ENCODE data around the gene PYGM.
"Not testable (repeated sequence)": the region's sequence is repeated elsewhere in the genome, so short reads cannot be mapped to it uniquely, and the experiment has no call there.

Gene PYGM

DNA sequence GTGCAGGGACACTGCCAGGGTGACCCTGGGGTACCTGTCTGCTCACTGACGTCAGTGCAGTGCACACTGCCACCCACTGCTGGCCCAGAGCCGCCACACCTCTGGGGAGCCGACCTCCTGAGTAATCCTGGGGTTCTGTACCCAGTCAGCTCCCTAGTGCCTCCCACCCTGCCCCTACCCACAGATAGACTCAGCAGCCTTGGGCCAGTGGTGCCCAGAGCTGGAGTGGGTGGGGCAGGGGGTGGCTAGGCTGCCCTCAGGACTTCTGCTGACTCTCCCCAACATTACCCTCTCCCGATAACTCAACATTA lies 42.6 kb downstream of the PYGM start:
- no peak for DNase-seq (ENCODE audit: low read depth in 2 of 2)

DNA sequence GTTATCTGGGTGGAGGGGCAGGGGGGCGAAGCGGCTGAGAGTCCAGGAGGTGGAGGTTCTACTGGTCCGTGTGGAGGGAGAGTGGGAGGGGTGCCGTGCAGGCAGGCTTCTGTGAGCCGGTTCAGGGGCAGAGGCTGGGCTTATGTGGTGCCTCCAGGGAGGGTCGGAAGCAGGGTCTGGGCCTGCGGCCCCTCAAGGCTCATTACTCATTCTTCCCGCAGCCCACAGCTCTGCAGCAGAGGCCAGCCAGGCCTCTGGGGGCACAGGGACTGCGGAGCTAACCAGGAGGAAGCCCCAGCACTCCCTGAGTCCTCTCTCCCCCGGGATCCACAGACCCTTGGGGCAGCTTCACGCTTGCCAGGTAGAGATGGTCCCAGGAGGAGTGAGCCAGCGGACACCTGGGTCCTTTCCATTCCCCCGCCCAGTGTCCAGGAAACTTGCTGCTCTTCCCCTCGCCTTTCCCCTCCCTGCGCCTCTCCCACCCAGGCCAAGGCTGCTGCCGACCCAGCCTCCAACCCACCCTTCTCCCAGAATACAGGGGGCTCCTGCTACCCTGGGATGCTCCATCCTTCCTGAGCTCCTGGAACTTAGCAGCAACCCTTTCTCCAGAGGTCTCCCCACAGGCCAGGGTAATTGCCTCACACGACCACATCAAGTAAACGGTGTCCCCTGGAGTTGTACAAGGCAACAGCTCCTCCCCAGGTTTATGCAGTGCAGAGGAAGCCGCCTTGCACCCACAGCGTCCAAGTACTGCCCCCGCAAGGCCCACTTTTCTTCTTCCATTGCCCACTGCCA lies 43.1 kb downstream of the PYGM start:
- no peak for DNase-seq (ENCODE audit: low read depth in 2 of 2)

DNA sequence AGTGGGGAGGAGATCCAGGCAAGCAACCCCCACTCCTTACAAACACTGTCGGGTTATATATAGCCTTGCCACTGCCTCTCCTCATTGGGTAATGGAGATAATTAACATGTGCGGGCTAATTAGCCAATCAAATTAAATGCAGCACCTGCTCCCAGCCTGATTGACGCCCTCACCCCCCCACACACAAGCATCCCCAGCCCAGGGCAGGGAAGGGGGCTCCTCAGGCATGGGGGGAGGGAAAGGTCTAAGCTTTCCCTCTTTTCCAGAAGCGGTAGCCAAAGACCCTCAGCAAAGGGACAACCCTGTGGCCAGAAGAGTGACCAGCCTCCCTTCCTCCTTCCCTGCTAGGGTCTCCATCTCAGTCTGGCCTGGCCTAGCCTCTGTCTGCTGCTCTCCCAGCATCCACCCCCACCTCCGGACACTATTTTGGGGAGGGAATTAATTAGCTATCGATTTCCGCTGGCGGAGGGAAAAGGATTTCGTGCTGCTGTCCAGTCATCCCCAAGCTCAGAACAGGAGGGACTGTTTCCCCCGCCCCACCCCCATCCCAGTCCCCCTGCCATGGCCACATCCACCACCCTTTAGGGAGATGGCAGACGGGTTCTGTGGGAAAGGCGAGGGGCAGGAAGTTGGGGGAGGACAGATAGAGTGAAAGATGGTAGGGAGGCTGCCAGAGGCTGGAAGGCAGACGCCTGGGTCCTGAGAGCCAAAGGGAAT lies 43.9 kb downstream of the PYGM start:
- DNase-seq (ENCODE audit: low read depth in 2 of 2) = no peak

DNA sequence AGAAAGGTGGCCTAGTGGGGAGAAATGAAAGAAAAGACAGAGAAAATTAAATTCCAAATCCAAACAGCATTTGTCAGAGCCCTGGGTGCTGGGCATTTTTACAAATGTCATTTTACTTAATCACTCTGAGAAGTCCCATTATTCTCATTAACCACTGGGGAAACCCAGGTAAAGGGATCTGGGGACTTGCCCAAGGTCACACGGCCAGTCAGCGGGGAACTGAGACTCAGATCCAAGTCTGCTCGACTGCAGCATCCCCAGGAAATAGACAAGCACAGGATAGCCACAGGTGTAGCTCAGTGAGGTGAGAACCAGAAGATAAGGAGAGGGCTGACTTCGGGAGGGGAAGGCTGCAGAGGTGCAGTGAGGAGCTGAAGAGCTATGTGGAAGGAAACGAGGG lies 44.7 kb downstream of the PYGM start:
- DNase-seq (ENCODE audit: low read depth in 2 of 2) = no peak

DNA sequence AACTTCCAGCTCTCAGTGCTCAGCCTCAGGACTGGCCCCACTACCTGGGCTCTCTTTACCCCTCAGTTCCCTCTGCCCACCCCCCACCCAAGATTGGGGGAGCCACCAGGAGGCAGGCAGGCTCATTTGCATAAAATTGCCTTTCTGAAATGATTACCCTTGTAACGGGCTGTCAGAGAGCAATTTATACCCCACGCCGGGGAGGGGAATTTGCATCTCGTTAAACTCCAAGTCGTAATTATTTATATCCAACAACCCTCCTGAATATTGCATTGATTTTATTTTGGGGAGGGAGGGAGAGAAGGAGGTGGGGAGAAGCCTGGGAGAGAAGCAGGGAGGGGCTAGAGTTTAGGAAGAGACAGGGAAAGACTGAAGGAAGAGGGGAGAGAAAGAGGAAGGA lies 45.1 kb downstream of the PYGM start:
- no peak for DNase-seq (ENCODE audit: low read depth in 2 of 2)

DNA sequence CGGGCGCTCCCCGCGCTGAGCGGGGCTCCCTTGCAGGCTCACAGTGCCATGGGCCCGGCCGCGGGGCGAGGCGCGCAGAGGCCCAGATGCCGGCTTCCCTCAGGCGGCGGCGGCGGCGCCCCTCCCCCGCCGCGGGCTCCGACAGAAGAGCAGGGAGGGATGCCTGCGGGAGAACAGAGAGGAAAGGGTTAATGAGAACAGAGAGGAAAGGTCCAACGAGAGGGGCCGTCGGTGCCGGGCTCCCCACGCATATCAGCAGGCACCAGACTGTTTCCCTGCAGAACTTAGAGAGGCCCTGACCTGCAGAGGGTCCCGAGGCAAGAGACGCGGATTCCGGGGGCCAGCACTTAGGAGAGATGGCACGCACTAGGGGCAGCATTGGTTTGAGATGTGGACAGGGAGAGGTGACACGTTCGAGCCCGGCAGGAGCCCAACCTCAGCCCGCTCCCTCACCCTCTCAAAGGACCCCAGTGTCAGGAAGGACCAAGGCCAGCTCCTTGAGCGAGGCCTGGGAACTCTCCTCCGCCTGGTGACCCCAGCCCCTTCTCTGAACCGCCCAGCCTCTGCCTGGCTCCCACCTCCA lies 45.9 kb downstream of the PYGM start:
- DNase-seq (ENCODE audit: low read depth in 2 of 2) = no peak

DNA sequence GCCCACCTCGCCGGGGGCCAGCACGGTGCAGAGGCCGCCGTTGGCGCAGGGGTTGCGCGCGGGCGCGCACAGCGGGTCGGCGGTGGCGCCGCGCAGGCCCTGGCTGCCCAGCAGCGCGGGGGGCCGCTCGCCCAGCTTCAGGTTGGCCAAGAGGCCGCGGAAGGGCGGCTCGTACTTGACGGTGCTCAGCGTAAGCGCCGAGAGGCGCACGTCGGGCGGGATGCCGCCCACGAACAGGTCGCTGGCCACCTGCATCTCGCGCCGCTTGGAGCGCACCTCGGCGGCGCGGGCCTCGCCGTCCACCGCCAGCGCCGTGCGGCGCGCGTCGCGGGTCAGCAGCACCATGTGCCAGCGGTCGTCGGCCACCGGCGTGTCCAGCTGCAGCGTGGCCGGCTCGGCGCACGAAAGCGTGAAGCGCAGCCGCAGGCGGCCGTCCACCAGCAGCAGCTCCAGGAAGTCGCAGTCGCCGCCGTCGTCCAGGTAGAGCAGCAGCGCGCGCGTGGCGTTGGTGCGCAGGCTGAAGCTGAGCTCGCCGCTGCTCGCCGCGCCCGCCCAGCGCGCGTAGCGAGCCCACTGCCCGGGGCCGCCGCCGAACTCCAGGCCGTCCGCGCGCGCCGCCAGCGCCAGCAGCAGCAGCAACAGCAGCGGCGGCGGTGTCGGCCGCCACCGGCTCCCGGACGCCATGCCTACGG lies 46.6 kb downstream of the PYGM start:
- no peak for DNase-seq (ENCODE audit: low read depth in 2 of 2)

DNA sequence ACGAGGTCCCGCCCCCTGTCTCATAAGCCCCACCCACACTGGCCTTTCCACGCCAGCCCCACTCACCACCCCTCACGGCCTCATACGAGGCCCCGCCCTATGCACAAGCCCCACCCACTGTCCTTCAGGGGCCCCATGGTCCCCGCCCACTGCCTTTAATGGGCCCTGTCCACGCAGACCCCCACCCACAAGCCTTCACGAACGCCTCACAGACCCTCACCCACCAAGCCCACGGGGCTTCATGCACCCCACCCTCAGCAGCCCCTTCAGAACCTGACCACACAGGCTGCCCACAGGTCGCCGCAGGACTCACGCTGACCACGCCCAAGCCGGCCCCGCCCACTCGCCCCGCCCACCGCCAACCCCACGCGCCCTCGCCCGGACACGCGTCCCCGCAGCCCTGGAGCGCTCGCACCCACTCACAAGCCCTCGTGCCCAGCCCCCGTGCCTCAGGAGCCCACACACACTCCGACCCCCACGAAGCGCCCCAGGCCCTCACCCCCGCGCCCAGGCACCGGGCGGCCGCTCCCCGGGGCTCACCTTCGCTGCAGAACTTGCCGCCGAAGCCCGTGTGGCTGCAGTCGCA lies 47.3 kb downstream of the PYGM start:
- no peak for DNase-seq (ENCODE audit: low read depth in 2 of 2)

DNA sequence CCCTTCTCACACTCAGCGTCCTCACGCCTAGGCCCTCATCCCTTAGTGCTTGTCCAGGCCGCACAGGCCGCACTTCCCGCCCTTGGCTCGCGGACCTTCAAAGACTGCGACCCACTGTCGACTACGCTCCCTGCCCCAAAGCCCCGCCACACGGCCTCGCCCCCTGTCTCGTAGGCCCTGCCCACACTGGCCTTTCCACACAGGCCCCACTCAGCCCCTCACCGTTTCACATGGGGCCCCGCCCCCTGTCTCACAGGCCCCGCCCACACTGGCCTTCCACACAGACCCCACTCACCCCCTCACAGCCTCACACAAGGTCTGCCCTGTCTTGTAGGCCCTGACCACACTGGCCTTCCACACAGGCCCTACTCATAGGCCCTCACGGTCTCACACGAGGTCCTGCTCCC lies 47.8 kb downstream of the PYGM start:
- no peak for DNase-seq (ENCODE audit: low read depth in 2 of 2)

DNA sequence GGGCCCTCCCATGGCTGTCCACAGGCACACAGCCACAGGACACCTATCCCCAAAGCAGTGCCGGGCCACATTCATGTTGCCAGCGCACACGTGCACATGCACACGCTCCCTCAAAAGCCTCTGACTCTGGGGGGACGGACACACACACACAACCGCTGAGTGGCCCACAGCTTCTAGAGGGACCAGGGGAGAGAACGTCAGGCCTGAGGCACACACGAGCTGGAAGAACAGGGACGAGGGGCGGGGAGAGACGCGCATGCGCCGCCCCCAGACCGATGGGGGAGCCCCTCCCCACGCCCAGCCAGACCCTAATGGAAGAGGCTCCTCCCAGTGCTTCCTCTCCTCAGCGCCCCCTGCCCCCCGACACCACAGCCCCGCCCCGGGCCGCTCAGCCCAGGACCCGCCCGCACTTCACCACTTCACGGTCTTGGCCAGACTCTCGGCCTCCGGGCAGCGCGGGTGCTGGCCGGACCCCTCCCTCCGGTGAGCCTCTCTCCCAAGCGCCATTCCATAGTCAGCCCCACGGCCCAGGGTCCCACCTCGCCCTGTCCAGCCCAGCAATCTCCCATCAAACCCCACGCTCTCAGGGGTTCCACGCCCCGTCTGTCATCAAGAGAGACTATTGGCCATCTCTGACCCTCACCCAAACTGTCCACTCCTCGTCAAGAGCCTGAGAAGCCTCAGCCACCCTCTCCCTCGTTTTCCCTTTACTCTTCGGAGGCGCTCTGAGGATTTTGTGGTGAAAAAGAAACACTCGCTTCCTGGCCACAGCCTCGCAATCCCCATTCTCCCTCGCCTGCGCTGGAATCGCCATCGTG lies 48.4 kb downstream of the PYGM start:
- no peak for DNase-seq (ENCODE audit: low read depth in 2 of 2)

DNA sequence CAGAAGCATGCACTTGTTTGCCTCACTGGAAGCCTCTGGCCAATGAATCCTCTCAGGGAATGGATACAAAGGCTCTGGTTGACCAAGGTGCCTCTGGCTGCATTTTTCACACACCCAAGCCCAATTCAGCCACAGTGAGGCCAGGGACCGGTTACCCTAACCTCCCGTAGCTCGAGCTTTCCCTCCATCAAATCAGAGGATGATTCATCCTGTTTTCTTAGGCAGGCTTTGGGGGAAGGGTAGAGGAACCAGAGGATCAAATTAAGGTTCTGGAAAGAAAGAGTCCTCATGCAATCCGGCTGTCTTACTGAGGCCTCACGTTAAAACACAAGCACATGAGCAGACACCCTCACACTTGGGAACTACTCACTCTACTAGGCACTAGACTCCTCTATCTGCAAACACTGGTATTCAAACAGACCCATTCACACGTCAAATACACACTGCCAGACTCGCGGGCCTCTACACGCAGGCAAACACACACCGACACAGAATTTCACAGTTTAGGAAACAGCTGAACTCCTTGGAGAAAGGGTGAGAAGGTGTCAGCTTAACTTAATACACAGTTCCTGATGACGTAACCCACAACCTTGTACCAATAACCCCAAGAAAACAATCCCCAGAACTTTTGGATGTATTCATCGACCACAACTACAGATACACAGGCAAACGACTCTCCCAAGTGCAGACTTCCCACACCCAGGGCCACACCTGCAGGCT lies 49.2 kb downstream of the PYGM start:
- no peak for DNase-seq (ENCODE audit: low read depth in 2 of 2)

DNA sequence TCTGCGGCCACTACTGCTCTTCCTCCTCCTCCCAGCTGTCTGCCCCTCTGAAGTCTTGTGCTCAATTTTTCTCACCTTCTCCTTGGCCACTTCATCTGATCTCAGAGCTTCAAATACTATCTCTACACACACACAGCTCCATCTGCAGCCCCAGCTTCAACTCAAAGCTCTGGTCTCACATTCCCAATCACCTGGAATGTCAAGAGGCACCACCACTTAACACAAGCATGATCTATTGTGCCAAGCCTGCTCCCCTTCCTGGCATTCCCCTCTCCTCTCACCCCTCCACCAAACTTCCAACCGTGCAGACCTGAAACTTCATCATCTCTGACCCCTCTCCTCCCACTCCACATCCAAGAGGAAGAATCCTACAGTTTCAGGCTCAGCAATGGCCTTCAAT lies 54.3 kb downstream of the PYGM start:
- no peak for DNase-seq (ENCODE audit: low read depth in 2 of 2)

DNA sequence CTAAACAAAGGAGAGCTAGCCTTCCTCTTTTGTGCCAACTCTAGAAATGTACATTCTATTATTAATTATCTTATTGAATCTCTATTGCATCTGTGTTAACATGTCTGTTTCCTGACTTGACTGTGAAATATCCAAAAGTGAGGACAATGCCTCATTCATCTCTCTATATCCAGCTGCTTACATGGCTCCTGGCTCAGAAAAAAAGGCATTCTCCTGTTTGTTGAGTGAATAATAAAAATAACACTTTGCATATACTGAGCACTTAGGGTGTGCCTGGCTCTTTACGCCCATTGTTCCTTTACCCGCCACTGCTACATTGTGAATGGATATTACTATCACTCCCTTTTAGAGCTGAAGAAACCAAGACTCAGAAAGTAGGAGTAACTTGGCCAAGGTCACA lies 56.7 kb downstream of the PYGM start:
- no peak for DNase-seq (ENCODE audit: low read depth in 2 of 2)

DNA sequence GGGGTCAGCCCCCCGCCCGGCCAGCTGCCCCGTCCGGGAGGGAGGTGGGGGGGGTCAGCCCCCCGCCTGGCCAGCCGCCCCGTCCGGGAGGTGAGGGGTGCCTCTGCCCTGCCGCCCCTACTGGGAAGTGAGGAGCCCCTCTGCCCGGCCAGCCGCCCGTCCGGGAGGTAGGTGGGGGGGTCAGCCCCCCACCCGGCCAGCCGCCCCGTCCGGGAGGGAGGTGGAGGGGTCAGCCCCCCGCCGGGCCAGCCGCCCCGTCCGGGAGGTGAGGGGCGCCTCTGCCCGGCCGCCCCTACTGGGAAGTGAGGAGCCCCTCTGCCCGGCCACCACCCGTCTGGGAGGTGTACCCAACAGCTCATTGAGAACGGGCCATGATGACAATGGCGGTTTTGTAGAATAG lies 57.8 kb downstream of the PYGM start:
- DNase-seq (ENCODE audit: low read depth in 2 of 2) = not testable (repeated sequence)

DNA sequence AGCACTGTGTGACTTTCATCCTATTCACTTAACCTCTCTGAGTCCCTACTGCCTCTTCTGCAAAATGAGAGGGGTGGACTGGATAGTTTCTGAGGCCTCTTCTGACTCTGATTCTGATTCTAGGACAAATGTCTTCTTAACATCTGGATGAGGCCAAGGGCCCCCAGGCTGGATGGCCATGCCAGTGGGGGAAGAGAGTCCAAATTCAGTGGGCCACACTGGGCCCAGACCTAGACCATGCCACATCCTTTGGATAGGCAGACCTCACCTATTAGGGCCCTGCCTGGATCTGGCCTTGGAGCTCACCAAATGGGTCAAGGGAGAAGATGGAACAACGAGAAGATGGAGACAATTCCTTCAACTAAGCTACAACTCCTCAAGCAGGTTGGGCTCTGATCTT lies 61.3 kb downstream of the PYGM start:
- DNase-seq (ENCODE audit: low read depth in 2 of 2) = no peak

DNA sequence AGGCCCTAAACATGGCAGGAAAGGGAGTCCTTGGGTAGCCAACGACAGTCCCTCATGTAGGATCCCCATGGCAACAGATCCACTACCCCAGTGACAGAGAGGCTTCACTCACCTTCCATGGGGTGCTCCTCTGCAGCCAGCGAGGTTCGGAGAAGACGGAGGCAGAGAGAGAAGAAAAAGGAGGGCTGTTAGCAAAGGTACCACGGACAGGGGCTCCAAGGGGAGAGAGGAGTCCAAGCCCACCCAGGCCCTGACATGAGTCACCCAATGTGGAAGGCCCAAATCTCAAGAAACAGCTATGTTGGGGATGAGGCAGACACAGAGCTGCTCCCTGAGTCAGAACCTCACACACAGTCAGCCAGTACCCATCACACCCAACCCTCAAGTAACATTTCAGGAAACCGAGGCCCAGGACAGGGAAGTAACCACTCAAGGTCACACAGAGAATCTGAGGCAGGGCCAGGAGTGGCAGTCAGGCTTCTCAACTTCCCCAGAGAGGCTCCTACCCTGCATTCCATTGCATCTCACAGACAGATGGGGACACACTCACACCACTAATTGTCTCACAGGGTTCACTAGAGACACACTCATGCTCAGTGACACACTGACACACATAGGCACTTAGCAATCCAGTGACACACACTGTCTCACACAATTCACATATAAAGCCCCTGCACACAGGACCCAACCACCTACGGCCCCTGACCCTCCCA lies 62.0 kb downstream of the PYGM start:
- DNase-seq (ENCODE audit: low read depth in 2 of 2) = no peak
